Panc1 (cell line): ENCODE measurements around the gene PDLIM7. TPM values are rescaled to one million over a fixed set of nuclear protein-coding genes. Genes with fewer than 3 reads are reported as not detected.

Source experiments
- ATAC-seq: fragments of 200-7000 bp; cut with Tn5 transposase; 2 replicates; pipeline ENCODE4 v1.9.1; 2020; ENCODE audit warnings: mild to moderate bottlenecking, moderate library complexity
- BruUV-seq: library from RNA; stranded (reverse); fragments of 400-500 nt; replicated peaks from 2 replicates; lab custom pipeline; 2021; lab: Mats Ljungman, UMichigan
- CTCF ChIA-PET: fragments of 300-600 bp; sonication (Branson Sonifier 250); formaldehyde crosslinking; loops from one replicate; lab custom pipeline; 2022; ENCODE audit warnings: antibody characterized with exemption; lab: Charles Lee
- POLR2A ChIA-PET: fragments of 300-600 bp; sonication (Branson Sonifier 250); formaldehyde crosslinking; loops from one replicate; lab custom pipeline; 2022; ENCODE audit warnings: antibody characterized with exemption; lab: Charles Lee
- DNase-seq: peaks from one replicate; pipeline ENCODE4 v3.0.0-alpha.2; 2010; ENCODE audit warnings: low read depth, low spot score
- H3K27ac ChIP-seq: 2 replicates; pipeline ENCODE4 v1.5.1; 2011; ENCODE audit warnings: mild to moderate bottlenecking, low read length, inconsistent platforms
- H3K27me3 ChIP-seq: fragments of 200-500 bp; sonication (Bioruptor generic); 2 replicates; pipeline ENCODE4 v1.6.0; 2014; ENCODE audit warnings: low read length, inconsistent platforms; ENCODE audit not compliant: control insufficient read depth, insufficient read depth
- H3K36me3 ChIP-seq: fragments of 200-500 bp; sonication (Bioruptor generic); 2 replicates; pipeline ENCODE4 v1.5.1; 2014; ENCODE audit warnings: inconsistent platforms, mild to moderate bottlenecking, low read length, moderate library complexity; ENCODE audit not compliant: control insufficient read depth, insufficient read depth
- H3K4me1 ChIP-seq: 2 replicates; pipeline ENCODE4 v1.5.1; 2011; ENCODE audit warnings: inconsistent platforms, mild to moderate bottlenecking, low read length, moderate library complexity; ENCODE audit not compliant: control insufficient read depth, insufficient read depth
- H3K4me3 ChIP-seq, 2 experiments: 2 replicates each; pipeline ENCODE4 v1.5.1; 2011 to 2012; ENCODE audit warnings: low read depth in 2 of 2, low read length in 2 of 2, mild to moderate bottlenecking in 2 of 2, inconsistent platforms in 1 of 2, moderate library complexity in 1 of 2
- H3K9me3 ChIP-seq: fragments of 200-500 bp; sonication (Bioruptor generic); 2 replicates; pipeline ENCODE4 v1.5.1; 2014; ENCODE audit warnings: low read depth, mild to moderate bottlenecking, inconsistent platforms, low read length, moderate library complexity; ENCODE audit not compliant: control insufficient read depth, insufficient read depth
- POLR2AphosphoS5 ChIP-seq: IDR thresholded peaks from 2 replicates; pipeline ENCODE4 v1.6.1; 2012; ENCODE audit warnings: mild to moderate bottlenecking, low read depth, low read length, moderate library complexity
- SIN3A ChIP-seq: IDR thresholded peaks from 2 replicates; pipeline ENCODE4 v1.6.1; 2012; ENCODE audit warnings: low read depth, mild to moderate bottlenecking, low read length, moderate library complexity, borderline replicate concordance; ENCODE audit not compliant: insufficient read depth
- TCF7L2 ChIP-seq: IDR thresholded peaks from 2 replicates; pipeline ENCODE4 v1.6.1; 2011; ENCODE audit warnings: mild to moderate bottlenecking, low read depth, low read length, inconsistent platforms
- in situ Hi-C: cut with HindIII; loops from 2 replicates; pipeline ENCODE4 v1.10.0; 2016; ENCODE audit warnings: low sequenced_read_pairs, low pct_unique_long_range_greater_than_20kb
- intact Hi-C: fragments of 100-400 bp; cut with micrococcal nuclease; formaldehyde crosslinking; loops from one replicate; pipeline ENCODE4 v1.10.0; 2022; ENCODE audit not compliant: unreplicated experiment
- total RNA-seq: library from RNA; stranded (reverse); gene quantifications from one replicate; pipeline ENCODE4 v1.2.1, GENCODE V29; 2021; ENCODE audit not compliant: unreplicated experiment
- TF ChIP-seq, protein P1 (sequence below), 2 experiments: IDR thresholded peaks; 2 replicates each; pipeline ENCODE4 v1.6.1; 2011 to 2012; ENCODE audit warnings: low read depth in 2 of 2, control low read depth in 1 of 2, low read length in 1 of 2, mild to moderate bottlenecking in 1 of 2, moderate library complexity in 1 of 2; ENCODE audit not compliant: insufficient read depth in 1 of 2
- TF ChIP-seq, protein P2 (sequence below): fragments of 450-650 bp; IDR thresholded peaks from 2 replicates; pipeline ENCODE4 v1.5.1; 2017; ENCODE audit warnings: mild to moderate bottlenecking

The PDLIM7 gene
- total RNA-seq, 1 experiment from 2014 or later: 62.9 TPM

DNA sequence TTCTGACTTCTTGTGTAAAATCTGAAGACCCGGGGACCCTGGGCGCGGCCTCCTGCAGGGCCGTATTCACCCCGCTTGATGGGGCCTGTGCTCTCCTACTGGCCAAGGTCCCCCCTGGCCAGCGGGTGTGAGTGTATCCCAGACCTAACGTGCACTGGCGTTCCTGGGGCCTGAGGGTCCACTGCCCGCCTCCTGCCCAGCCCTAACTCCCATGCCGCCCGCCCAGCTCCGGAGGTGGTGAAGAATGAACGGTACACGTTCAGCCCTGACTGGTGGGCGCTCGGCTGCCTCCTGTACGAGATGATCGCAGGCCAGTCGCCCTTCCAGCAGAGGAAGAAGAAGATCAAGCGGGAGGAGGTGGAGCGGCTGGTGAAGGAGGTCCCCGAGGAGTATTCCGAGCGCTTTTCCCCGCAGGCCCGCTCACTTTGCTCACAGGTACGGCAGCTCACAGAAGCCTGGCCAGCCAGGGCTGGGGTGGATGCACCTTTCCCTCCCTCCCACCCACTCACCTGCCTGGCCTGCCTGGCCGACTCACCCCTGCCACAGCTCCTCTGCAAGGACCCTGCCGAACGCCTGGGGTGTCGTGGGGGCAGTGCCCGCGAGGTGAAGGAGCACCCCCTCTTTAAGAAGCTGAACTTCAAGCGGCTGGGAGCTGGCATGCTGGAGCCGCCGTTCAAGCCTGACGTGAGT, 61.4 kb downstream of the PDLIM7 start:
- CTCF ChIA-PET: no interaction called here
- intact Hi-C loops: no loop called here
- Histone ChIP-seq H3K27me3 (no peaks in the 10 kb centered on the region), H3K9me3 (no peaks in the 10 kb centered on the region), H3K4me1 (no peaks in the 10 kb centered on the region), H3K36me3 (no peaks in the 10 kb centered on the region; the same call in 1 of the 2 replicates), H3K27ac (no peak overlapping the region), H3K4me3 (no peak overlapping the region)
- no peak for DNase-seq
- TF ChIP-seq SIN3A: no peak
- no peak for TF ChIP-seq TCF7L2
- TF ChIP-seq, protein P1, sequence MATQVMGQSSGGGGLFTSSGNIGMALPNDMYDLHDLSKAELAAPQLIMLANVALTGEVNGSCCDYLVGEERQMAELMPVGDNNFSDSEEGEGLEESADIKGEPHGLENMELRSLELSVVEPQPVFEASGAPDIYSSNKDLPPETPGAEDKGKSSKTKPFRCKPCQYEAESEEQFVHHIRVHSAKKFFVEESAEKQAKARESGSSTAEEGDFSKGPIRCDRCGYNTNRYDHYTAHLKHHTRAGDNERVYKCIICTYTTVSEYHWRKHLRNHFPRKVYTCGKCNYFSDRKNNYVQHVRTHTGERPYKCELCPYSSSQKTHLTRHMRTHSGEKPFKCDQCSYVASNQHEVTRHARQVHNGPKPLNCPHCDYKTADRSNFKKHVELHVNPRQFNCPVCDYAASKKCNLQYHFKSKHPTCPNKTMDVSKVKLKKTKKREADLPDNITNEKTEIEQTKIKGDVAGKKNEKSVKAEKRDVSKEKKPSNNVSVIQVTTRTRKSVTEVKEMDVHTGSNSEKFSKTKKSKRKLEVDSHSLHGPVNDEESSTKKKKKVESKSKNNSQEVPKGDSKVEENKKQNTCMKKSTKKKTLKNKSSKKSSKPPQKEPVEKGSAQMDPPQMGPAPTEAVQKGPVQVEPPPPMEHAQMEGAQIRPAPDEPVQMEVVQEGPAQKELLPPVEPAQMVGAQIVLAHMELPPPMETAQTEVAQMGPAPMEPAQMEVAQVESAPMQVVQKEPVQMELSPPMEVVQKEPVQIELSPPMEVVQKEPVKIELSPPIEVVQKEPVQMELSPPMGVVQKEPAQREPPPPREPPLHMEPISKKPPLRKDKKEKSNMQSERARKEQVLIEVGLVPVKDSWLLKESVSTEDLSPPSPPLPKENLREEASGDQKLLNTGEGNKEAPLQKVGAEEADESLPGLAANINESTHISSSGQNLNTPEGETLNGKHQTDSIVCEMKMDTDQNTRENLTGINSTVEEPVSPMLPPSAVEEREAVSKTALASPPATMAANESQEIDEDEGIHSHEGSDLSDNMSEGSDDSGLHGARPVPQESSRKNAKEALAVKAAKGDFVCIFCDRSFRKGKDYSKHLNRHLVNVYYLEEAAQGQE (IDR thresholded peaks at IDR 0.05; ENCODE audit: insufficient read depth in 1 of 2, low read depth in 2 of 2, low read length in 1 of 2): no peak
- no peak; the same call in 1 of the 2 replicates for TF ChIP-seq POLR2AphosphoS5
- TF ChIP-seq, protein P2, sequence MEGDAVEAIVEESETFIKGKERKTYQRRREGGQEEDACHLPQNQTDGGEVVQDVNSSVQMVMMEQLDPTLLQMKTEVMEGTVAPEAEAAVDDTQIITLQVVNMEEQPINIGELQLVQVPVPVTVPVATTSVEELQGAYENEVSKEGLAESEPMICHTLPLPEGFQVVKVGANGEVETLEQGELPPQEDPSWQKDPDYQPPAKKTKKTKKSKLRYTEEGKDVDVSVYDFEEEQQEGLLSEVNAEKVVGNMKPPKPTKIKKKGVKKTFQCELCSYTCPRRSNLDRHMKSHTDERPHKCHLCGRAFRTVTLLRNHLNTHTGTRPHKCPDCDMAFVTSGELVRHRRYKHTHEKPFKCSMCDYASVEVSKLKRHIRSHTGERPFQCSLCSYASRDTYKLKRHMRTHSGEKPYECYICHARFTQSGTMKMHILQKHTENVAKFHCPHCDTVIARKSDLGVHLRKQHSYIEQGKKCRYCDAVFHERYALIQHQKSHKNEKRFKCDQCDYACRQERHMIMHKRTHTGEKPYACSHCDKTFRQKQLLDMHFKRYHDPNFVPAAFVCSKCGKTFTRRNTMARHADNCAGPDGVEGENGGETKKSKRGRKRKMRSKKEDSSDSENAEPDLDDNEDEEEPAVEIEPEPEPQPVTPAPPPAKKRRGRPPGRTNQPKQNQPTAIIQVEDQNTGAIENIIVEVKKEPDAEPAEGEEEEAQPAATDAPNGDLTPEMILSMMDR: no peak
- POLR2A ChIA-PET: interaction anchor here (0.6 kb wide), 1 partner anchor 10 kb away, joined by 4 read pairs; no protein-coding TSS in a partner anchor
- no TSS peak for BruUV-seq
- ATAC-seq: no peak
- in situ Hi-C loops: no loop called here

DNA sequence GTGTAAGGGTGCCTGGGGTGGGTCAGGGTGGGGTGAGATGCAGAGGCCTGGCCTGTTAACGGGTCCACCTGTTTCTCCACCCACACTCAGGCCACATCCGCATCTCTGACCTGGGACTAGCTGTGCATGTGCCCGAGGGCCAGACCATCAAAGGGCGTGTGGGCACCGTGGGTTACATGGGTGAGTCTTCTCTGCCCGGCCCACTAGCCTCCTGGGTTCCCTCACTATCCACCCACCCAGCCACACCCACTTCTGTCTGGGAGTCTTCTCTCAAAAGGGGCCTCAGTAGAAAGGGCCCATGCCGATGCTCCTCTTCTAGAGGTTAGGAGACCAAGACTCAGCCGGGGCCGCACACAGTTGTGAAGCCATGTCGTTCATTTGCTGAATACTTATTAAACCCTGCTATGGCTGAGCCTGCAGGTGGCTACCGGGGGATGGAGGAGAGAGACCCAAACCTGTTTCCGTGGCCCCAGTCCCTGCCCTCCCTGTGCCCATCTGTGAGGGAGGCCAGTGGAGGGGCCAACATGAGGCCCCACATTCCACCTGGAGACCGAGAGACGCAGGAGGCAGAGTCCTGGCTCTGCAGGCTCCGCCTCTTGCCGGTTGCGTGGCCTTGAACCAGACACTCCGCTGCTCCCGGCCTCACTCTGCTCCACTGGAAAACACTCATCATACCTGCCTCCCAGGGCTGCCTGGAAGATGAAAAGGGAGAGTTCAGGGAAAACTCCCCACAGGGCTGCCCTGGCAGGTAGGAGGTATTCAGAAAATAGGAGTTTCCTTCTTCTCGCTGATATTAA, 62.3 kb downstream of the PDLIM7 start:
- POLR2A ChIA-PET: no interaction called here

More for the DNA sequence above, 62.3 kb downstream of the PDLIM7 start:
- no TSS peak for BruUV-seq
- H3K27me3 ChIP-seq: no peaks in the 10 kb centered on the region
- H3K36me3 ChIP-seq: no peaks in the 10 kb centered on the region; the same call in 1 of the 2 replicates
- TF ChIP-seq, protein P1 (IDR thresholded peaks at IDR 0.05; ENCODE audit: insufficient read depth in 1 of 2, low read depth in 2 of 2, low read length in 1 of 2): no peak
- TF ChIP-seq, protein P2: no peak
- no peak for TF ChIP-seq SIN3A
- TF ChIP-seq POLR2AphosphoS5: no peak
- TF ChIP-seq TCF7L2: no peak
- in situ Hi-C loops (no loop called here), intact Hi-C loops (no loop called here)
- H3K4me1 ChIP-seq: no peaks in the 10 kb centered on the region
- ATAC-seq: no peak
- H3K4me3 ChIP-seq: no peak overlapping the region
- H3K27ac ChIP-seq: no peak overlapping the region
- DNase-seq: no peak
- H3K9me3 ChIP-seq: no peaks in the 10 kb centered on the region
- CTCF ChIA-PET: no interaction called here
